Neural progenitor cell (in vitro differentiated cells): ENCODE measurements around the gene CNPY1.
"Not testable (repeated sequence)": the region's sequence is repeated elsewhere in the genome, so short reads cannot be mapped to it uniquely, and the experiment has no call there.

Experiments
- EZH2phosphoT487 ChIP-seq: fragments of 200-600 bp; sonication (generic); IDR thresholded peaks from 2 replicates; pipeline ENCODE4 v1.6.1; 2017; ENCODE audit warnings: antibody characterized with exemption
- TF ChIP-seq, protein P1 (sequence below): fragments of 200-600 bp; sonication (generic); IDR thresholded peaks from 2 replicates; pipeline ENCODE4 v1.5.1; 2017; ENCODE audit warnings: antibody characterized with exemption, mild to moderate bottlenecking

DNA sequence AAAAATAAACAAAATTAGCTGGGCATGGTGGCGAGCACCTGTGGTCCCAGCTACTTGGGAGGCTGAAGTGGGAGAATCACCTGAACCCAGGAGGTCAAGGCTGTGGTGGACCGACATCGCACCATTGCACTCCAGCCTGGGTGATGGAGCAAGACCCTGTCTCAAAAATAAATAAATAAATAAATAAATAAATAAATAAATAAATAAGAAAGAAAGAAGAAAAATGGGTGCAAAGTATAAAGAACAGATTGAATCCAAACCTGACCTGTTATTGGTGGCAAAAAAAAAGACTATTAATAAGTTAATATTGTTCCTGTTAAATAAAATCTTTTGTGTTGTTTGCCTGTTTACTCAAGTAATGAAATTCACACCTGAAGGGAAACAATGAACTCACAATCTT, 27.0 kb downstream of the CNPY1 start:
- TF ChIP-seq, protein P1, sequence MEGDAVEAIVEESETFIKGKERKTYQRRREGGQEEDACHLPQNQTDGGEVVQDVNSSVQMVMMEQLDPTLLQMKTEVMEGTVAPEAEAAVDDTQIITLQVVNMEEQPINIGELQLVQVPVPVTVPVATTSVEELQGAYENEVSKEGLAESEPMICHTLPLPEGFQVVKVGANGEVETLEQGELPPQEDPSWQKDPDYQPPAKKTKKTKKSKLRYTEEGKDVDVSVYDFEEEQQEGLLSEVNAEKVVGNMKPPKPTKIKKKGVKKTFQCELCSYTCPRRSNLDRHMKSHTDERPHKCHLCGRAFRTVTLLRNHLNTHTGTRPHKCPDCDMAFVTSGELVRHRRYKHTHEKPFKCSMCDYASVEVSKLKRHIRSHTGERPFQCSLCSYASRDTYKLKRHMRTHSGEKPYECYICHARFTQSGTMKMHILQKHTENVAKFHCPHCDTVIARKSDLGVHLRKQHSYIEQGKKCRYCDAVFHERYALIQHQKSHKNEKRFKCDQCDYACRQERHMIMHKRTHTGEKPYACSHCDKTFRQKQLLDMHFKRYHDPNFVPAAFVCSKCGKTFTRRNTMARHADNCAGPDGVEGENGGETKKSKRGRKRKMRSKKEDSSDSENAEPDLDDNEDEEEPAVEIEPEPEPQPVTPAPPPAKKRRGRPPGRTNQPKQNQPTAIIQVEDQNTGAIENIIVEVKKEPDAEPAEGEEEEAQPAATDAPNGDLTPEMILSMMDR = not testable (repeated sequence)
- TF ChIP-seq EZH2phosphoT487 = not testable (repeated sequence)
